Eye (tissue), 1 donor: ENCODE measurements around the gene ERCC6L2.
A peak's percentile ranks its signal among the peaks of the same experiment; 100 is the strongest.

ENCODE experiments used
- DNase-seq: peaks from one replicate; pipeline ENCODE4 v3.0.0-alpha.2; 2015

The ERCC6L2 gene, protein sequence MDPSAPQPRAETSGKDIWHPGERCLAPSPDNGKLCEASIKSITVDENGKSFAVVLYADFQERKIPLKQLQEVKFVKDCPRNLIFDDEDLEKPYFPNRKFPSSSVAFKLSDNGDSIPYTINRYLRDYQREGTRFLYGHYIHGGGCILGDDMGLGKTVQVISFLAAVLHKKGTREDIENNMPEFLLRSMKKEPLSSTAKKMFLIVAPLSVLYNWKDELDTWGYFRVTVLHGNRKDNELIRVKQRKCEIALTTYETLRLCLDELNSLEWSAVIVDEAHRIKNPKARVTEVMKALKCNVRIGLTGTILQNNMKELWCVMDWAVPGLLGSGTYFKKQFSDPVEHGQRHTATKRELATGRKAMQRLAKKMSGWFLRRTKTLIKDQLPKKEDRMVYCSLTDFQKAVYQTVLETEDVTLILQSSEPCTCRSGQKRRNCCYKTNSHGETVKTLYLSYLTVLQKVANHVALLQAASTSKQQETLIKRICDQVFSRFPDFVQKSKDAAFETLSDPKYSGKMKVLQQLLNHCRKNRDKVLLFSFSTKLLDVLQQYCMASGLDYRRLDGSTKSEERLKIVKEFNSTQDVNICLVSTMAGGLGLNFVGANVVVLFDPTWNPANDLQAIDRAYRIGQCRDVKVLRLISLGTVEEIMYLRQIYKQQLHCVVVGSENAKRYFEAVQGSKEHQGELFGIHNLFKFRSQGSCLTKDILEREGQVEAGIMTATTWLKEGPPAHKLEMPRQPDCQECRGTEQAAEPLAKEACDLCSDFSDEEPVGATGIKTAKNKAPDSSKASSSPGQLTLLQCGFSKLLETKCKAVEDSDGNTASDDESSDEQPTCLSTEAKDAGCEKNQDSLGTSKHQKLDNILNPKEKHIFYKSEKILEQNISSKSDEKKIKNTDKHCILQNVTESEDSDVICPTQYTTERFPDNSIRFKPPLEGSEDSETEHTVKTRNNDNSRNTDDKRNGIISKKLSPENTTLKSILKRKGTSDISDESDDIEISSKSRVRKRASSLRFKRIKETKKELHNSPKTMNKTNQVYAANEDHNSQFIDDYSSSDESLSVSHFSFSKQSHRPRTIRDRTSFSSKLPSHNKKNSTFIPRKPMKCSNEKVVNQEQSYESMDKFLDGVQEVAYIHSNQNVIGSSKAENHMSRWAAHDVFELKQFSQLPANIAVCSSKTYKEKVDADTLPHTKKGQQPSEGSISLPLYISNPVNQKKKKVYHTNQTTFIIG (N-terminal part only)

DNA sequence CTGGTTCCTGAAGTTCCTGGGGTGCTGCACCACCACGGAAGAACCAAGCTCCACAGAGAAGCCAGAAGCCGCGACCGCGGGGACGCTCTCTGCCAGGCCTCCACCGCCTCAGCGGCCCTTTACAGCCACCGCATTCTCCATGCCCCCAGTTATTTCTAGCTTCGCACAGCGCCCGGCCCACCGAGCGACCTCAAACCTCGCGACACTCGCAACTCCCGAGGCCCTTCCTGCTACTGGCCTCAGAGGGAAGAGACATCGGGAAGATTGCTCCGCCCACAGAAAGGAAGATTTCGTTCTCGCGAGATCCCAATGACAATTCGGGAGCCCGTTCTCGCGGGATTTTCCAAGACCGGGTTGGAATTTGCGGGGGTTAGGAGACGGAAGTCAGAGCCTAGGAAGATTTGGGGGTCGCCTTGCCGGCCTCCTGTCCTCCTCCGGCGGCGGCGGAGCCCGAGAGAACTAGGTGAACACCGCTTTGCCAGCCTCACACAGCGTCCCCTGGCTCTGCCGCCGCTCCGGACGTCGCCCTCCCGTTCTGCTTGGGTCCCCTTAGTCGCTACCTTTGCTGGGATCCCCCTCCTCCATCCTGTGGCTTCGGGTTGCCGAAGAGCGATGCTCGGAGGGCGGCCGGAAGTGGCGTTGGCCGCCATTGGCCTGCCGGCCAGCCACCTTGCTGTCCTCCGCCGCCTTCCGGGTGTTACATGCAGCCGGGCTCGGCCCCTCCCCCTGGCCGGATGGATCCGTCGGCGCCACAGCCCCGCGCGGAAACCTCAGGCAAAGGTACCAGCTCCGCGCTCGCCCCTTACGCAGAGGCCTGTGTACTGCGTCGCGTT, at the start of gene ERCC6L2:
ERCC6L2 (plus strand) TSS at position 387 of the 833 bp plus-strand sequence; CDS start at position 735, 348 bp downstream.
- peak; percentile 100 for DNase-seq

DNA sequence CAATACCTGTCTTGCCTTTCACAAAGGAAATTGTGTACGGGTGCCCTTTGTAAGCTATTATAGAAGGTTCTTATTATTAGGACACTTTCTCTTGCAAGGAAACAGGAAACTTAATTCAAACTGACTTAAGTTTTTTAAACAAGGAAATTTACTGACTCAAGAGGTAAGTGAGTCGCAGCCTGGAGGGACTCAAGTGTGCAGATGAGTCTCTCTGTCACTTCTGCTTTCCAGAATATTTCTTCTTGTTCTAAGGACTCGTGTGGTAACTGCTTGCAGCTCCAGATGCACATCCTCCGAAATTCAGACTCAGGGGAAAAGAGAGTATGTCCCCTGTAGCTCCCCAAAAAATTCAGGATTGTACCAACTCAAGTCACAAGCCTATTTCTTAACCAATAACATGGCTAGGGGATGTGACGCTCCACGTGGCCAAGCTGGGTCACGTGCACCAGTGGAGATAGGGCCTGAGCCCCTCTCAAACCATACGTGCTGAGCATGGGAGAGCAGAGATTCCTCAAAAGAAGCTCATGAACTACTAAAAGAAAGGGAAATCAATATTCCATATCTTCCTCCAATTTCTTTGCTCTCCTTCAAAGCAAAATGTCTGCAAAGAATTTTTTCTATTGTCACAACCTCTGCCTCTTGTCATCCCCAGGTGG, 49.2 kb upstream of the ERCC6L2 start:
- DNase-seq, result no peak

DNA sequence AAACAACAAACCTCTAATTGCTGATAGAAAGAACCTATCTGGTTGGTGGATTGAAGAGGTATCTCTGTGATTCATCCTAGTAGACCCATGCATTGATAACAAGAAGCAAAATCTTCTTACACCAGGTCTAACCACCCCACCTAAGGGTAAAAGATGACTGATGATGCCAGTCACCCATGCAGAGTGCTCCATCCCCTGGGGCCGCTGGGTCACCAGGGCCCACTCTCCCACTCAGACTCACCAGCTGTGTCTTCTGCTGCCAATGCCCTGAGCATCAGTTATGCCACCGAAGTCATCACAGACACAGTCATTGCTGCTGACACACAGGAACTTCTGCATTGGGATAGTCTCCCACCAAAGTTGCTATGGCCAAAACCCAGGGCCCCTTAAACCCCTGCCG, 44.7 kb upstream of the ERCC6L2 start:
- DNase-seq, result no peak

DNA sequence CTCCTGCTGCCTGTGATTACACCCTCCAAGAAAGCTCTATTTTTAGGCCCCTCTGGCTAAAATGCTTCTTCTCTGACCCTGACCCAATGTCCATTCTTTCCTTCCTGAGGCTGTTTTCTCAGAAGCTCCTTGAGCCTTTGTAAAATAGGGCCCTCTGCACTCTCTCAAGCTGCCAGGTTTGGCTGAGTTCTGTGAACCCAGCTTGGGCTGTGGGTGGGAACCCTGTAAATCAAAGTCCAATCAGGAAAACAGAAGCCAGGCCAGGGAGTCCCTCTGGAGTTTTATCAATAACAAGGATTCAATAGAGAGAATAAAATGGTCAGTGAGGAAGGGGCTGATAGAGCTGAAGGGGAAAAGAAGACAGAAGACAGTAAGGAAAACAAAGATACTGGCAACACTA, 43.7 kb upstream of the ERCC6L2 start:
- DNase-seq, result no peak

DNA sequence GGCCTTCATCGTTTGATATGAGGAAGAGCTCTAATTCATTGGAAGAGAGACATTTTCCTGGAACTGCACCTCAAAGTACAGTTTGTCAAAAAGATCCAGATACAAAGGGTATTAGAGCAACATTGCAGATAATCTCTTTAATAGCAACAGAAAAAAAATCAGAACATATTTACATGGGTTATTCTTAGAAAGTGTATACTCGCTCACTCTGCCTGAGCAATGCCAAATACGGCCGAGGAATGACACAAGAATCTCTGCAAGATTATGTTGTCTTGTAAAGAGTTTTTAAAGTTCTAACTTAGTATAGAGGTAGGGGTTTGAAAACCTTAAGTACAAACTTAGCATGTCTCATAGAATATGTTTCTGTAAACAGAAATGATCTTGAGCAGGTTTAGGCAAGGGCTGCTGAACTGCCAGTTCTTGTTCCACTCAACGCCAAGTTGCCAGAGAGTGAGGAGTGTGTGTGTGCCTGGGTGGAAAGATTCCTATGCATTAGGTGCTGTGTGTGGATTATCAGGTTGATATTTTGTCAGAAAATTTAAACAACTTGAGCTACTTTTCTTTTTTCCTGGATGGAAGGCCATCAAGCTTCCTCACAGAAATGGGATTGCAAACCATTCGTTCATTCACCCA, 41.8 kb upstream of the ERCC6L2 start:
- DNase-seq, result no peak

DNA sequence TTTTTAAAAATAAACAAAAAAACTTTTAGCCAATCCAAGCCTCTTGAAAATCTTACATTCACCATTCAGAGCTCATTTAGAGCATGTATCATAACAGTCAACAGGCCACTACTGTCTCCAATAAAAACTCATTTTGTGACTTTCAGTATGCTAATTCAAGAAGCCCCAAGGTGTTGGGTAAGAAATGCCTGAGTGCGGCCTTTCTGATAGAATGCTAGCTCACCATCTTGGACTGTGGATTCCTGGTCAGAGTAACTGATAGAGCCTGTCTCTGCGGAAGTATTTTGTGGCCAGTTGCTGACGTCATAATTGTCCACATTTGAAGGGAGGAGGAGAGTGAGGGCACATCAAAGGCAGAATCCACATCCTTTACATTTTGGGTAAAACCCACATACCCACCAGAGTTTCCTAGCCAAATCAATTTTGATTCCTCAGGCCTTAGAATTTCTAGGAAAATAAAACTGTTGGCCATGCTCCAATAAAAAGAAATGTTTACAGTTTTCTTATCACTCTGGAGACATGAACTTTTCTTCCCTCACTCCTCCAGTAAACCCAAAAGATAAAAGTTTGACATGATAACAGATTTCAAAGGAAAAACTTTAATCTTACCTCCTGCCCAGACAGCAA, 41.1 kb upstream of the ERCC6L2 start:
- DNase-seq, result no peak

DNA sequence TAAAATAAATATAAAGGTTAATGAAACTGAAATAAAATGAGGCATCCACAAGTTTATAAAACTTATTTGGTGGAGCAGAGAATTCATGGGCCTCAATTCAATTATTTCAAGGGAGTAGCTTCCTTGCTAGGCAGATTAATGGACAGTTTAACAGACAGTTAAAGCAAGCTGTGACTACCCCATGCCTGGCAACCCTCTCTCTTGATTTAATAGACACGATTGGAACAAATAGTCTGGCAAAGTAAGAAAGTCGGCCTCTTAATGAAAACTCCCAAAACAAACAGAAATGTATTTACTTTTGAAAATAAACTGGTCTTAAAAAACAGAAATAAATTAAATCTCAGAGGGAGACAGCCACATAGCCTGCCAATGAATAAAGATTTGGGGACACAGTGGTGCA, 40.1 kb upstream of the ERCC6L2 start:
- DNase-seq, result no peak

DNA sequence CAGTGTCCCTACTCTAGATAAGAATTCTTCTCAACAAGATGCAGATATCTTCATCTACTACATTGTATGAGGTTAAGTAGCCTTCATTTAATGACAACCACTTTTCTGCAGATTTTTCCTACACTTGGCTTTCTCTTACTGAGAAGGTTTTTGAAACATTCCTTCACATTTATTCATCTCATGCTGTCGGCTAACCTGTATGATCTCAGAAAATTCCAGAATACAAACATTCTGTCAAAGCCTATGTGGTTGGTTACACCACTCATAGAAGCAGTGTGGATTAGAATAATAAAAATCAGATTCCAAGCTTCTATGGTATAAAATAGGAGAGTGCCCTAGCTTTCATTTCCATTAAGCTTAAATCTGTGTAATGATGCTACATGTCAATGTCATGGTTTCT, 39.4 kb upstream of the ERCC6L2 start:
- DNase-seq, result no peak

DNA sequence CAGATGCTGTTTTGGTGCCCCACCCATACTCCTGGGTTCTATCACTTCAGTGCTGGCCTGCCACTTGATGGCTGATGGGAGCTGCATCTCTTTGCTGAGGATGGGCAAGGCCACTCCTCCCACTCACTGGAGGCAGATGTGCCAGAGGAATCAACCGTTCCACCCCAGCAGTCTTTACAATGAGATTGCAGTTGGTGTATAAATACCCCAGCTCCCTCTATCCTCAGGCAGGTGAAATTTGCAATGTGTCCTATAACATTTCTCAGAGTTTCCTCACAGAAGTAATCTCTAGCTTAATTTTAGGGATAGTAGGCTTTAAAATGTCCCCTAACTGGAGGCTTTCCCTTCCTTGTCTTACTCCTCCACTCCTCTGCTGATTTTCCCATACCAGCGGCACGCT, 36.5 kb upstream of the ERCC6L2 start:
- no peak for DNase-seq

DNA sequence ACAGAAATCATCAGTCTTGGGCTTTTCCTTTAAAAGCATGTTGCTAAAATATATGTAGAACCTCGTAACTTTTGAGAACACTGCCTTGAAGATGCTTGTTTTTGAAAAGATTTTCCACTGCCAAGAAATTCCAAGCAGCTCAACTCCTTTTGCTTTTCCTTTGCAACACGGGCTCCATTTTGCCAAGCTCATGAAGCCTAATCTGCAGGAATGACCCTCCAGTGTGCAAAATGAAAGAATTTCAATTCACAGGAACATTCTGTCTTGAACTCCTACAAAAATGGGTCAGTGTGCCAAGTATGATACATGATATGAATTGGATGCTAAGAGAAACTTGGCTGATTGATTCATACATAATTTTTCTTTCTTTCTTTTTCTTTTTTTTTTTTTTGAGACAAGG, 35.4 kb upstream of the ERCC6L2 start:
- no peak for DNase-seq

DNA sequence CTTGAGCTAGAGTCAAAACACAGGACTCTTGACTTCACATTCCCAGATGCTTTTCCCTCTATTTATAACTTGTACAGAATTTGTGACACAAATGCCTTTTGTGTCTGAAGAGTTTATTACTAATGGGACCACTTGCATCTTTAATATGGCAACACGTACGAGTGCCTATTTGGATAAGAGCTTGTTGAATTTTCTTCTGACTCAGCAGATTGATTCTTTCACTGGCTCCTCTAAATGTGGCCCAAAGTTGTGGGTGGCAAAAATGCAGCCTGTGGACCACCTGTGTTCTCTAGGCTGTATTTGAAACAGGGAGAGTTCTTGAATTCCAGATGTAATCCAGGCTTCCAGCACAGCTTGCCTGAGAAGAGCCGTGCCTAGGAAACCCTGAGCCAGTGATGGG, 34.1 kb upstream of the ERCC6L2 start:
- no peak for DNase-seq

DNA sequence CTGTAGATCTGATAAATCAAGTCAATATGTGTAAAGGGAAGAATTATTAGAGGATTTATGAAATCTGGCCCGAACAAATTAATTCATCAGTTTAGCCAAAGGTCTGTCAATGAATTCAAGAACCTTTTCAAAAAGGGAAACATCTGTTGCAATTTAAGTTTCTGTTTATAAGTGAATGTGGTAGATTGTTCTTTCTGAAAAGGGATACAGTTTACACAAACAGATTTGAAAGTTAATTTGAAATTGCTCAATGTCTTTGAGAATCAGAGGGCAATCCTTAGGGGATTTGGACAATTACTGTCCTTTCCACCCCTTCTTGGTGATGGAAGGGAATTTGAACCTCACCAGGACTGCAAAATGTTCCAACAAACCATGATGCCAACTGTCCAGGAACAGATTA, 29.7 kb upstream of the ERCC6L2 start:
- DNase-seq, result no peak

DNA sequence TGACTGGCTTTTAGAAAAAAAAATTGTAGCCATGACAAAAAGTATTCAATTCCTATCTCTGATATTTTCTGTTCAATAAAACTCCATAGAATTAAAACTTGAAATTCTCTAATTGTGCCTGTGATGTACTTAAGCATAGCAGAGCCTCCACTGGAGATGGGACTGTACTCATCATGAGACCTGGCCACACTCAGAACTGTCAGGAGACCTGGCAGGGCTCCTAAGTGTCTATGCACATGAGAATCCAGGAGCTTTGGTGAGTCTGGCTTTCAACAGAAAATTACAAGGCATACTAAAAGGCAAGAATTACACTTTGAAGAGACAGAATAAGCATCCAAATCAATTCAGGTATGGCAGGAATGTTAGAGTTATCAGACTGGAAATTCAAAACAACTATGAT, 26.7 kb upstream of the ERCC6L2 start:
- no peak for DNase-seq

DNA sequence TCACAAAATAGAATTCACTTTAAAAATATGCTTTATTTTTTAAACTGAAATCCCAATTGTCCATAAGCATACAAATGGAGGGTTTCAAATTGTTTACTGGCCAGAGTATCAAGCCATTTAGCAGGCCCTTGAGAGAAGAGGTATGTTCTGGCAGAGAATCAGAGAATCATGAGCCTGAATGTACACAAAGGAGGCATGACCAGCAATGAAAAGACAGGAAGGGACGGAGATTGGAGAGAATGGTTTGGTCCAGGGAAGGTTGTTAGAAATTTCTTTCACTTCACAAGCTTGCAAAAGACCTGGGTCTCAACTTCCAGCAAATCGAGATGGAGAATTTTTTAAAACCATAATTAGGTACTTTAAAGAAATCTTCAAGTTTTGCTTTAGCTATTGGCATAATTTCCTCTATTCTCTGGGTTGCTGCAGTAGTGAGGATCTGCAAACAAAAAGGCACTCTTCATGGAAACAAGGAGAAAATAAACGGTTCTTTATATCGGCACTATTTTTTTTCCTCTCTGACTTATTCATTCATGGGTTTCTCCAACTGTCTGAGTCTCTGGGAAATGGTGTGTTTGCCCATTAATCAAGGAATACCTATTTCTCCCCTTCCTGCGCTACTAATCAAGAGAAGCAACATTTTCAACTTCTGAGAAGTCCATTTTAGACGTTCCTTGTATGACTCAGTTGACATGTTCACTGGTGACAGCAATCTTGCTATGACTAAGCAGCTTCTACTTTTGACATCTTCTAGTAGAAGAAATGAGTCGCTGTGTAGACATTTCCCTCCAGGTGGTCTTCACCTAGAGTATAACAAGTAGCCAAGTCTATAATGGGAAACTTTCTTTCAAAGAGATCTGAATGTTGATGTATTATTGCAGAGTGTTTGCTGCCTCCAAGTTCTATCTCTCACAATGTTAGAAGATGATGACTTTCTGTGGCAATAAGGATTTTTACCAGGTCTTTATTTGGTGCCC, 23.1 kb upstream of the ERCC6L2 start:
- DNase-seq, result no peak

DNA sequence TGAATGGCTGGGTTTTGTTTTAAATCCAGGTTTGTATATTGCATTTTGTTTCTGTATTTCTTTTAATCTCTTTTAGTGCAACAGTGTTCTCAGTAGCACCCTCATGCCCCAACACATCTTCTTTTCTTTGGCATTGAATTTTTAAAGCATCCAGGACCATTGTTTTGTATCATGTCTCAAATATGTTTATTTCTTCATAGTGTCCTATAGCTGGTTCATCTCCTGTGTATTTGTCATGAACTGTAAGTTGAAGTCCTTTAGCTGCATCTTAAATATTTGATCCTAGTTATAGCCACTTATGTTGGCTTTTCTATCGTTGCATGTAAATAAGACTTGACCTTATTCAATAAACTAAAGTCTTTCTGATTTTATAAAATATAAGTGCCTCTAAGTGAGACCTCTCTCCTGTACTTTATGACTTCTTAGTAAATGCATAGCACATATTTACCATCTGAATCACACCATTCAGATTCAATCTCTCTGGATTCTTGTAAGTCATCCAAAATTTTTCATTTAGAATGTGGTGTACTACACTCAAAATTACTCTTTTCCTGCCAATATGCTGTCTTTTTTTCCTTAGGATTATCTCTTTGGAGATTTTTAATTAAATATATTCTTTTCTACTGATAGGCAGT, 21.0 kb upstream of the ERCC6L2 start:
- DNase-seq, result no peak

DNA sequence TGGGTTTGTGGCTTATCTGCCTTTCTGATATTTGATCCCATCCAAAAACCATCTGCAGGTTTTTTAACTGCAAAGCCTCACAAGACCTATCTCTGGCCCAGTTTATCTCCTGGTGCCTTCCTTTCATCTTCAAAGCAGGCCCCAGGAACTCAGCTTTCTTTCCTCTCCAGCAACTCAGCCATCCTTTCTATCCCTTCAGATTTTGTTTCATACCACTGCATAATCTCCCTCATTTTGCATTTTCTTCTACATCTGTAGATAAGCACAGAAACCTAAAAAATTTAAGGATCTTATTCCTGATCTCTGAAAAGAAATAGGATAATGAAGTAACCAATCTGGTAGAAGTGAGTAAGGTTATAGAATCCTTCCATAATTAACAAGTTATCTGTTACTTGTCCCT, 19.5 kb upstream of the ERCC6L2 start:
- DNase-seq, result no peak

DNA sequence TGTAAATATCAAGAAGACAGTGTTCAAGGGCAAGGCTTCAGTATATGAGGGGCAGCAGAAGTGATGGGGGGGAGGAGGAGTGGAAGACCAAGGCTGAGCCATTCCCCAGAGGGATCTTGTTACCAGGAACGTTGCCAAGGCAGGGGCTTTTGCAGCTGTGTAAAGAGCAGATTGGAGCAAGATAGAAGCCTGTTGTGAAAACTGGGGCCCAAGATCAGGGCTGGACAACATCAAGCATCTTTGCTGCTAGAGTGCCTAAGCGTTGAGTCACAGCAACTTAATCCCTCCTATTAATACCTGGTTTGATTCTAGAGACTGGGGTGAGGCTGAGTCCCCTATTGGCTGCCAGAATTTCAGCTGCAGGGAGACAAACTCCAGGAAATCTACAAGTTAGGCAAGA, 18.4 kb upstream of the ERCC6L2 start:
- peak; percentile 71 for DNase-seq

DNA sequence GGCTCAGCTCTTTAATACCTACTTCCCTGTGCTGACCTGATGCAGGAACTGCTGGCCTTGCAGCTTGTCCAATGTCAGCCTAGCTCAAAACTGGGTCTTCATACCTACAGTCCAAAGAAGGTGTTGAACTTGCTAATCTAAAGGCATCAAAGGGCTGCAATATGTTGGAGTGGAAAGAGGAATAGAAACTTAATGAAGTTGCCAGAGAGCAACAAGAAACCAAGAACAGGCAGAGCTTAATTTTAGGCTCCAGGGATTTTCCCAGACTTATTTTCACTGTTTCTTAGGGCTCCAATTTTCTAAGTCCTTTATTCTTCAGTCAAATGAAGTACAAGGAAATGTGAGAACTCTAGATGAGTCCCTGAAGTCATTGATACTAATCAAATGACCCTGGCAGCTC, 17.6 kb upstream of the ERCC6L2 start:
- no peak for DNase-seq

DNA sequence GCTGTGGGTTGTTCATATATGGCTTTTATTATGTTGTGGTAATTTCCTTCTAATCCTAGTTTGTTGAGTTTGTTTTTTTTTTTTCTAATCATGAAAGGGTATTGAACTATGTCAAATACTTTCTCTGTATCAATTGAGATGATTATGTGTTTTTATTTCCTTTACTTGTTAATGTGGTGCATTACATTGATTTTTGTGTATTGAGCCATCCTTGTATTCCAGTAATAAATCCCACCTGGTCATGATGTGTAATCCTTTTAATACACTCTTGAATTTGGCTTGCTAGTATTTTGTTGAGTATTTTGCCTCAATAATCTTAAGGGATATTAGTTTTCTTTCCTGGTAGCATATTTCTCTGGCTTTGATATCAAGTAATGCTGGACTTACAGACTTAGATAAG, 13.1 kb upstream of the ERCC6L2 start:
- no peak for DNase-seq
